NB4 (cell line): Measurements from ENCODE around the gene ARHGAP5.

ENCODE experiments used
- MYC ChIP-seq: IDR thresholded peaks from 2 replicates; pipeline ENCODE4 v1.6.1; 2011; ENCODE audit warnings: low read depth, low read length
- POLR2A ChIP-seq: IDR thresholded peaks from 2 replicates; pipeline ENCODE4 v1.6.1; 2011; ENCODE audit warnings: mild to moderate bottlenecking; ENCODE audit not compliant: insufficient read length; ENCODE audit errors: extremely low read depth
- TF ChIP-seq, protein P1 (sequence below): IDR thresholded peaks from one replicate; pipeline ENCODE4 v1.5.1; 2012; ENCODE audit warnings: low read depth, low read length
- TF ChIP-seq, protein P2 (sequence below): IDR thresholded peaks from 2 replicates; pipeline ENCODE4 v1.6.1; 2011; ENCODE audit warnings: low read depth, low read length

DNA sequence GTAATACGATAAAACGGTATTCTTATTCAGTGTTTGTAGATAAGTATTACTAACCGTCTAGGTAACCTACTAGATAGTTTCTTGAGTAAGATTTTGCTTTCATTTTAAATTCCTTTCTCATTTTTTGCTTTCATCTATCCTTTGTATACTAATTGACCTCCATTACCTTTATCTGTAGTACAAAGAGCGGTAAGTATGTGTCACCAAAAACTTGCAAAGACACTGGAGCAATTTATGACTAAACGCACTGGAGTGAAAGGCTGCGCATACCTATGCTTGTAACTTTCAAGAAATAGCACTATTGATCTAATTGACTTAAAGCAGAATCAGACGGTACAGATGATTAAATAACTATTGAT lies 1.7 kb downstream of the ARHGAP5 start:
- TF ChIP-seq, protein P1, sequence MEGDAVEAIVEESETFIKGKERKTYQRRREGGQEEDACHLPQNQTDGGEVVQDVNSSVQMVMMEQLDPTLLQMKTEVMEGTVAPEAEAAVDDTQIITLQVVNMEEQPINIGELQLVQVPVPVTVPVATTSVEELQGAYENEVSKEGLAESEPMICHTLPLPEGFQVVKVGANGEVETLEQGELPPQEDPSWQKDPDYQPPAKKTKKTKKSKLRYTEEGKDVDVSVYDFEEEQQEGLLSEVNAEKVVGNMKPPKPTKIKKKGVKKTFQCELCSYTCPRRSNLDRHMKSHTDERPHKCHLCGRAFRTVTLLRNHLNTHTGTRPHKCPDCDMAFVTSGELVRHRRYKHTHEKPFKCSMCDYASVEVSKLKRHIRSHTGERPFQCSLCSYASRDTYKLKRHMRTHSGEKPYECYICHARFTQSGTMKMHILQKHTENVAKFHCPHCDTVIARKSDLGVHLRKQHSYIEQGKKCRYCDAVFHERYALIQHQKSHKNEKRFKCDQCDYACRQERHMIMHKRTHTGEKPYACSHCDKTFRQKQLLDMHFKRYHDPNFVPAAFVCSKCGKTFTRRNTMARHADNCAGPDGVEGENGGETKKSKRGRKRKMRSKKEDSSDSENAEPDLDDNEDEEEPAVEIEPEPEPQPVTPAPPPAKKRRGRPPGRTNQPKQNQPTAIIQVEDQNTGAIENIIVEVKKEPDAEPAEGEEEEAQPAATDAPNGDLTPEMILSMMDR, result no peak
- no peak for TF ChIP-seq POLR2A
- TF ChIP-seq, protein P2, sequence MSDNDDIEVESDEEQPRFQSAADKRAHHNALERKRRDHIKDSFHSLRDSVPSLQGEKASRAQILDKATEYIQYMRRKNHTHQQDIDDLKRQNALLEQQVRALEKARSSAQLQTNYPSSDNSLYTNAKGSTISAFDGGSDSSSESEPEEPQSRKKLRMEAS, result no peak
- TF ChIP-seq MYC, result no peak
